CD4-positive, alpha-beta memory T cell (primary cell): Measurements from ENCODE around the gene HOXC12. TPM values are rescaled to one million over a fixed set of nuclear protein-coding genes. Genes with fewer than 3 reads are reported as not detected.

ENCODE experiments used
- CTCF ChIA-PET: fragments of 350-600 bp; sonication (Branson Sonifier 250); formaldehyde crosslinking; loops from one replicate; lab custom pipeline; 2021; ENCODE audit warnings: inconsistent platforms; ENCODE audit not compliant: partially characterized antibody; lab: Charles Lee
- POLR2A ChIA-PET: fragments of 350-600 bp; sonication (Branson Sonifier 250); formaldehyde crosslinking; loops from one replicate; lab custom pipeline; 2021; ENCODE audit not compliant: partially characterized antibody; lab: Charles Lee
- DNase-seq, 5 donors: peaks; one replicate each; pipeline versions ENCODE4 v3.0.0 to v3.0.0-alpha.2; 2020 to 2022; ENCODE audit warnings: mixed read lengths in 1 of 5
- H3K27ac ChIP-seq: one replicate; pipeline ENCODE4 v1.7.0; 2013; ENCODE audit warnings: low read depth, low read length
- H3K27me3 ChIP-seq: 2 replicates; pipeline ENCODE4 v1.7.0; 2013; ENCODE audit warnings: mild to moderate bottlenecking, low read length, moderate library complexity; ENCODE audit not compliant: insufficient read depth
- H3K36me3 ChIP-seq: 2 replicates; pipeline ENCODE4 v1.7.0; 2013; ENCODE audit warnings: mild to moderate bottlenecking, low read length, moderate library complexity; ENCODE audit not compliant: insufficient read depth
- H3K4me1 ChIP-seq: 2 replicates; pipeline ENCODE4 v1.7.0; 2013; ENCODE audit warnings: mild to moderate bottlenecking, low read length, moderate library complexity; ENCODE audit not compliant: insufficient read depth
- H3K4me3 ChIP-seq, 2 donors: one replicate each; pipeline ENCODE4 v1.7.0; 2013; ENCODE audit warnings: low read length in 2 of 2, mild to moderate bottlenecking in 1 of 2
- H3K9me3 ChIP-seq, 2 donors: one replicate each; pipeline ENCODE4 v1.7.0; 2013; ENCODE audit warnings: low read length in 2 of 2, control low read depth in 1 of 2; ENCODE audit not compliant: control insufficient read depth in 1 of 2
- H3K27ac Mint-ChIP-seq, 7 donors: one replicate each; pipeline ENCODE4 v1.8.0; 2020 to 2021; ENCODE audit warnings: mixed read lengths in 7 of 7, mild to moderate bottlenecking in 6 of 7, inconsistent platforms in 3 of 7, moderate library complexity in 3 of 7
- H3K27me3 Mint-ChIP-seq, 2 donors: one replicate each; pipeline ENCODE4 v1.8.0; 2020 to 2021; ENCODE audit warnings: mixed read lengths in 2 of 2
- H3K36me3 Mint-ChIP-seq, 2 donors: one replicate each; pipeline ENCODE4 v1.8.0; 2020 to 2021; ENCODE audit warnings: mixed read lengths in 2 of 2, inconsistent platforms in 1 of 2, mild to moderate bottlenecking in 1 of 2
- H3K4me1 Mint-ChIP-seq, 4 donors: one replicate each; pipeline ENCODE4 v1.8.0; 2020 to 2021; ENCODE audit warnings: mixed read lengths in 4 of 4, mild to moderate bottlenecking in 1 of 4
- H3K4me3 Mint-ChIP-seq, 8 donors: one replicate each; pipeline ENCODE4 v1.8.0; 2020 to 2021; ENCODE audit warnings: mixed read lengths in 8 of 8, mild to moderate bottlenecking in 7 of 8, moderate library complexity in 6 of 8, inconsistent platforms in 3 of 8
- H3K9me3 Mint-ChIP-seq, 8 donors: one replicate each; pipeline ENCODE4 v1.8.0; 2020 to 2021; ENCODE audit warnings: mixed read lengths in 8 of 8, mild to moderate bottlenecking in 5 of 8, inconsistent platforms in 3 of 8, moderate library complexity in 1 of 8
- intact Hi-C: fragments of 100-400 bp; cut with micrococcal nuclease; formaldehyde crosslinking; loops from one replicate; pipeline ENCODE4 v1.15.1; 2023
- microRNA-seq: library from miRNA; unstranded; fragments of <30 nt; microRNA quantifications from one replicate; pipeline ENCODE4 v1.2.0, GENCODE V29; 2021; ENCODE audit warnings: borderline replicate concordance, borderline number of aligned reads, borderline microRNAs expressed, mixed read lengths
- polyA plus RNA-seq, 2 donors: library from polyadenylated mRNA; unstranded; fragments of 300-500 nt; fragmentation: Illumina TruSeq; gene quantifications; one replicate each; pipeline ENCODE4 v1.2.3, GENCODE V29; 2021
- total RNA-seq, 2 experiments: library from RNA; stranded (reverse); gene quantifications; one replicate each; pipeline ENCODE4 v1.2.3, GENCODE V29; 2021

Gene HOXC12
- total and polyA plus RNA-seq, 4 experiments from 2014 or later: not detected

DNA sequence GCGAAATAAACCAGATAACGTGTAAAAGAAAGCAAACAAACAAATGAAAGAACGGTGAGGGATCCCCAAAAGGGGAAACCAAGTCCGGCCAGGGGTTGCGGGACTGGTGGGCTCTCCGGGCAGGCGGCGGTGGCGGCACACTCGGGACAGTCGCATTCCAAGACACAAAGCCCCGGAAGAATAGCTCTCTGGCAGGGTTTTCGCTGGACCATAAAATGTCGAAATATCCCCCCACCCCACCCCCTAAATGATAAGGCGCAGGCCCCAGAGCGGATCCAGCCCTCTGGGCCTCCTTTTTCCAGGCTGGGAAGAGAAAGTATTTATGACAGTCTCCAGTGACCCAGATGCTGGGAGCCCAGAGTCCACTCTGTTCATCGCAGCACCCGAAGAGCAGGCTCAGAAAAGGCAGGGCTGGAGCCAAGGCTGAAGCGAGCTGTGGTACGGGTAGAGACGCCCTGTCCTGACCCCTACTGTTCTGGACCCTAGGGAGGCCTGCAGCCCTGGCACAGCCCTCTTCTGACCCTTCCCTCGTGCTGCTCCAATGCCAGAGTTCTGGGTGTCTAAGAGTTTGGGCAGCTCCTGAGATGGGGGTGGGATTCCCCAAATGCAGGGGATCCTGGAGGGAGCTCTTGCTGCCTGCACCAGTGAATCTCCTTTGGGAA is 52.0 kb downstream of the HOXC12 start:
- Mint-ChIP-seq H3K27me3 (peaks cover 73 to 85% of the 10 kb centered on the region in 2 donors), H3K27ac (peak overlapping the region in 2 of 7 donors; percentile 18 to 22), H3K4me3 (peak overlapping the region; percentile 64 to 92 (median 79)), H3K9me3 (peaks cover 0 to 2% (median 0%) of the 10 kb centered on the region in 8 donors), H3K4me1 (peaks cover 16 to 48% (median 30%) of the 10 kb centered on the region in 4 donors), H3K36me3 (no peaks in the 10 kb centered on the region)
- Histone ChIP-seq H3K9me3 (no peaks in the 10 kb centered on the region), H3K27ac (no peak overlapping the region), H3K4me3 (peak overlapping the region in 1 of 2 donors; percentile 44), H3K4me1 (peaks cover 19% of the 10 kb centered on the region), H3K36me3 (no peaks in the 10 kb centered on the region), H3K27me3 (peaks cover 83% of the 10 kb centered on the region)
- intact Hi-C loops: loop anchor here (1.0 to 5.0 kb wide), 6 partner anchors 20 to 371 kb away; no protein-coding TSS in a partner anchor
- no peak for DNase-seq
- POLR2A ChIA-PET: interaction anchor here (1.0 to 4.2 kb wide), 5 partner anchors 10 to 209 kb away, joined by 3 to 19 read pairs (median 5); no protein-coding TSS in a partner anchor
- CTCF ChIA-PET: interaction anchor here (1.0 to 6.9 kb wide), 10 partner anchors 10 to 212 kb away, joined by 3 to 109 read pairs (median 10); partner anchors contain the start of genes HOXC5 and SMUG1

DNA sequence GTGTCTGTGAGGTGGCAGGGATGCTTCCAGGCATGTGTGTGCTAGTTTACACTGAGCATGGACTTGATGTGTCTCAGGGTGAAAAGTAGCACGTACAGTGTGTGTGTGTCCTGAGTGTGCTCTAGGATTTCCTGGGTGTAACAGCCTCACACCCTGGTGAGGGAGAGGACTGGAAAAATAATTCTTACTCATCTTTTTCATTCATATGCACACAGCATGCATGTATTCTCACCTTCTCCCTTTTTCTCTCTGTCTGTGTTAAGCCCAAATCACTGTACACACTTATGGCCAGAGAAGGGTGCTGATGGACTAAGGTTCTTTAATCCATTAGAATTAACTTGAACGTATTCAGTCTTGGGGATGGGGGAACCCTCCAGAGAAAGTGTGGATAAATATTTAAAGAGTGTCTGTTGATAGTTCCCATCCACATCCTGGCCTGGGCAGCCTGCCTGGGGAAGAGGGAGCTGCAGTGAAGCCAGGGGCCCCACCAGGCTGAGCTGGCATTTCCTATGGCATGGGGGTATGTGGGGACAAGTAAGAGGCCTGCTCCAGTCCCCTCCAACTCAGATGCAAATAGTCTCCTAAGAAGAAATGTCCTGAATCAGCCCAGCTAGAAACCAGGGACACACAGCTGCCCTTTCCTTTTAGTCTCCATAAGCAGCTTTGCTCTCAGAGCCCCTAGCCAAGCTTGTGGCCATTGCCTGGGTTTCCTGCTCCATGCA is 53.0 kb downstream of the HOXC12 start:
- peaks cover 75% of the 10 kb centered on the region for H3K27me3 ChIP-seq
- H3K4me3 Mint-ChIP-seq: peak overlapping the region in 4 of 8 donors; percentile 17 to 68 (median 30)
- DNase-seq: no peak
- H3K4me3 ChIP-seq: no peak overlapping the region
- no peaks in the 10 kb centered on the region for H3K36me3 Mint-ChIP-seq
- peaks cover 16 to 52% (median 30%) of the 10 kb centered on the region in 4 donors for H3K4me1 Mint-ChIP-seq
- intact Hi-C loops: loop anchor here (2.0 to 5.0 kb wide), 2 partner anchors 19 to 370 kb away; no protein-coding TSS in a partner anchor
- no peaks in the 10 kb centered on the region for H3K36me3 ChIP-seq
- H3K9me3 Mint-ChIP-seq: peaks cover 0 to 2% (median 0%) of the 10 kb centered on the region in 8 donors
- H3K27ac Mint-ChIP-seq: peak overlapping the region in 1 of 7 donors; percentile 35
- ChIA-PET CTCF (interaction anchor here (1.0 to 6.9 kb wide), 9 partner anchors 9 to 207 kb away, joined by 3 to 109 read pairs (median 6); partner anchors contain the start of genes HOXC5 and SMUG1), POLR2A (interaction anchor here (1.0 to 4.2 kb wide), 5 partner anchors 9 to 208 kb away, joined by 3 to 19 read pairs (median 5); partner anchors contain the start of gene SMUG1)
- peaks cover 68 to 84% of the 10 kb centered on the region in 2 donors for H3K27me3 Mint-ChIP-seq
- H3K9me3 ChIP-seq: no peaks in the 10 kb centered on the region
- peaks cover 19% of the 10 kb centered on the region for H3K4me1 ChIP-seq
- no peak overlapping the region for H3K27ac ChIP-seq

DNA sequence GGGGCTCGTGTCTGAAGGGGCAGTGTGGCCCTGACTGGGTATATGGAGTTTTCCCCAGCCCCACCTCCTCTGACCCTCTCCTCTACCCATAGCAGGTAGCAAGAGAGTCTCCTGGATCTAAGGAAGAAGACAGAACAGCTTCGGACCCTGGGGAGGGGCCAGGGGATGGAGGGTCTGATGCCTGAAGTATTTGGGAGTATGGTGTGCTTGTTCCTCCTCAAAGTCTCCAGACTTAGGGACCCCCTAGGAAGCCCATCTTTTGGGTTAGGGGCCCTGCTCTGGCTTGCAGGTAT is 53.5 kb downstream of the HOXC12 start:
- Histone ChIP-seq H3K4me1 (peaks cover 19% of the 10 kb centered on the region), H3K4me3 (no peak overlapping the region), H3K36me3 (no peaks in the 10 kb centered on the region), H3K27me3 (peaks cover 75% of the 10 kb centered on the region), H3K27ac (no peak overlapping the region), H3K9me3 (no peaks in the 10 kb centered on the region)
- Mint-ChIP-seq H3K9me3 (peaks cover 0 to 2% (median 0%) of the 10 kb centered on the region in 8 donors), H3K27me3 (peaks cover 67 to 84% of the 10 kb centered on the region in 2 donors), H3K27ac (no peak overlapping the region), H3K36me3 (no peaks in the 10 kb centered on the region), H3K4me1 (peaks cover 16 to 52% (median 30%) of the 10 kb centered on the region in 4 donors), H3K4me3 (peak overlapping the region in 3 of 8 donors; percentile 30 to 68 (median 51))
- ChIA-PET CTCF (interaction anchor here (1.0 to 6.9 kb wide), 8 partner anchors 8 to 207 kb away, joined by 3 to 109 read pairs (median 19); partner anchors contain the start of genes HOXC5 and SMUG1), POLR2A (interaction anchor here (1.0 to 4.2 kb wide), 4 partner anchors 9 to 193 kb away, joined by 5 to 19 read pairs (median 6); partner anchors contain the start of gene SMUG1)
- intact Hi-C loops: loop anchor here (5.0 kb wide), 1 partner anchor 369 kb away; no protein-coding TSS in a partner anchor
- DNase-seq: no peak

Small RNA genes within 50 kb of the gene (microRNA-seq; reads per million reads assigned to microRNA genes)
- not detected for gene MIR196A2

Other genes starting within 250 kb of the HOXC12 start
- 100 to 1,000 TPM; 177 to 178 TPM for gene CALCOCO1, start 227.5 kb upstream of the HOXC12 start, total RNA-seq
- 10 to 100 TPM; 77.3 to 88.3 TPM for gene CALCOCO1, start 227.5 kb upstream of the HOXC12 start, polyA plus RNA-seq
- gene CISTR, start 202.9 kb upstream of the HOXC12 start, total RNA-seq: not detected
- gene CISTR, start 202.9 kb upstream of the HOXC12 start, polyA plus RNA-seq: not detected
- gene HOXC13, start 16.1 kb upstream of the HOXC12 start, total RNA-seq: not detected
- not detected for gene HOXC13, start 16.1 kb upstream of the HOXC12 start, polyA plus RNA-seq
- not detected for gene HOXC11, start 18.2 kb downstream of the HOXC12 start, total RNA-seq
- not detected for gene HOXC11, start 18.2 kb downstream of the HOXC12 start, polyA plus RNA-seq
- not detected for gene HOTAIR, start 20.1 kb downstream of the HOXC12 start, total RNA-seq
- gene HOTAIR, start 20.1 kb downstream of the HOXC12 start, polyA plus RNA-seq: not detected
- not detected for gene HOXC10, start 30.2 kb downstream of the HOXC12 start, total RNA-seq
- gene HOXC10, start 30.2 kb downstream of the HOXC12 start, polyA plus RNA-seq: not detected
- gene HOXC9, start 45.3 kb downstream of the HOXC12 start, total RNA-seq: not detected
- gene HOXC9, start 45.3 kb downstream of the HOXC12 start, polyA plus RNA-seq: not detected
- gene HOXC8, start 54.1 kb downstream of the HOXC12 start, total RNA-seq: not detected
- not detected for gene HOXC8, start 54.1 kb downstream of the HOXC12 start, polyA plus RNA-seq
- gene HOXC6, start 73.5 kb downstream of the HOXC12 start, total RNA-seq: not detected
- gene HOXC6, start 73.5 kb downstream of the HOXC12 start, polyA plus RNA-seq: not detected
- not detected for gene HOXC5, start 78.1 kb downstream of the HOXC12 start, total RNA-seq
- gene HOXC5, start 78.1 kb downstream of the HOXC12 start, polyA plus RNA-seq: not detected
- not detected for gene HOXC4, start 98.9 kb downstream of the HOXC12 start, total RNA-seq
- not detected for gene HOXC4, start 98.9 kb downstream of the HOXC12 start, polyA plus RNA-seq
- gene SMUG1, start 234.1 kb downstream of the HOXC12 start, total RNA-seq: 10 to 100 TPM; 27.2 to 30.7 TPM
- 10 to 100 TPM; 24.6 to 38.2 TPM for gene SMUG1, start 234.1 kb downstream of the HOXC12 start, polyA plus RNA-seq